ENCODE data around the gene PXDN.

GRCh38 chr2:1730015-1730927, 14.0 kb downstream of the PXDN start:
- no peak for TF ChIP-seq FOXJ3 (CRISPR knock-in tag; IDR thresholded peaks at IDR 0.05; ENCODE audit: borderline replicate concordance)
- no peak for TF ChIP-seq JARID2 (CRISPR knock-in tag; IDR thresholded peaks at IDR 0.05; ENCODE audit: insufficient replicate concordance)
- TF ChIP-seq KDM5A (IDR thresholded peaks at IDR 0.05; ENCODE audit: borderline replicate concordance, low read length) = no peak
- TF ChIP-seq JUN (CRISPR knock-in tag; IDR thresholded peaks at IDR 0.05) = no peak
- no peak for TF ChIP-seq ZBTB7A (CRISPR knock-in tag; IDR thresholded peaks at IDR 0.05)
- TF ChIP-seq ZBTB40 (IDR thresholded peaks at IDR 0.05) = no peak
- TF ChIP-seq ZBTB40 (CRISPR knock-in tag; IDR thresholded peaks at IDR 0.05) = no peak
- no peak for TF ChIP-seq CTCF (CRISPR knock-in tag; IDR thresholded peaks at IDR 0.05)
- no peak for TF ChIP-seq PCBP1 (IDR thresholded peaks at IDR 0.05; ENCODE audit: borderline replicate concordance, low read depth, low read length)
- TF ChIP-seq ZNF329 (CRISPR knock-in tag; IDR thresholded peaks at IDR 0.05; ENCODE audit: low read depth) = no peak
- no peak for TF ChIP-seq SIN3B (IDR thresholded peaks at IDR 0.05; ENCODE audit: low read length)
- no peak for TF ChIP-seq MLX (CRISPR knock-in tag; IDR thresholded peaks at IDR 0.05)
- TF ChIP-seq MAFK (conservative IDR thresholded peaks at IDR 0.05 in 1 of 2, IDR thresholded peaks at IDR 0.05 in 1 of 2; ENCODE audit: low read length in 2 of 2) = no peak
- TF ChIP-seq NFIC (IDR thresholded peaks at IDR 0.05; ENCODE audit: low read length) = no peak
